Measurements from ENCODE around the gene EPHA2.

- TF ChIP-seq POLR2A (IDR thresholded peaks at IDR 0.05) (no peak), CTCF (IDR thresholded peaks at IDR 0.05) (no peak)
Observed at GRCh38 chr1:16085522-16085921, 70.3 kb downstream of the EPHA2 start.

Measured in testis (tissue), 2 donors.